Fibroblast of lung (primary cell): ENCODE results near the gene DOCK8. TPM values are rescaled to one million over a fixed set of nuclear protein-coding genes. Genes with fewer than 3 reads are reported as not detected.

Experiments
- DNase-seq, 2 donors: peaks; one replicate each; pipeline versions ENCODE4 v3.0.0 to v3.0.0-alpha.2; 2010; ENCODE audit warnings: low read depth in 2 of 2
- H2AFZ ChIP-seq: 2 replicates; pipeline ENCODE4 v1.5.1; 2012; ENCODE audit warnings: low read length, control low read depth, inconsistent platforms
- H3K27ac ChIP-seq: 2 replicates; pipeline ENCODE4 v1.5.1; 2011; ENCODE audit warnings: low read length, control low read depth; ENCODE audit not compliant: insufficient read depth
- H3K27me3 ChIP-seq: 2 replicates; pipeline ENCODE4 v1.5.1; 2011; ENCODE audit warnings: mild to moderate bottlenecking, low read length; ENCODE audit not compliant: control insufficient read depth, insufficient read depth
- H3K36me3 ChIP-seq: 2 replicates; pipeline ENCODE4 v1.5.1; 2011; ENCODE audit warnings: low read length; ENCODE audit not compliant: control insufficient read depth, insufficient read depth
- H3K4me1 ChIP-seq: 2 replicates; pipeline ENCODE4 v1.5.1; 2011; ENCODE audit warnings: low read length; ENCODE audit not compliant: control insufficient read depth, insufficient read depth; ENCODE audit errors: extremely low read depth
- H3K4me2 ChIP-seq: 2 replicates; pipeline ENCODE4 v1.5.1; 2011; ENCODE audit warnings: low read length, control low read depth; ENCODE audit not compliant: insufficient read depth; ENCODE audit errors: extremely low read depth
- H3K4me3 ChIP-seq, 4 experiments: fragments of 200-600 bp in 1 of 4; sonication (generic) in 1 of 4; replicated peaks in 1 of 4; 2 replicates each; pipeline ENCODE4 v1.5.1; 2011 to 2016; ENCODE audit warnings: low read length in 4 of 4, low read depth in 3 of 4, mild to moderate bottlenecking in 3 of 4, control low read depth in 2 of 4, inconsistent platforms in 1 of 4, mixed read lengths in 1 of 4; ENCODE audit not compliant: insufficient read depth in 1 of 4; ENCODE audit errors: control extremely low read depth in 1 of 4
- H3K79me2 ChIP-seq: 2 replicates; pipeline ENCODE4 v1.5.1; 2012; ENCODE audit warnings: mild to moderate bottlenecking, low read length, inconsistent platforms; ENCODE audit not compliant: control insufficient read depth, insufficient read depth
- H3K9ac ChIP-seq: 2 replicates; pipeline ENCODE4 v1.5.1; 2011; ENCODE audit warnings: mild to moderate bottlenecking, low read length, control low read depth; ENCODE audit not compliant: insufficient read depth
- H3K9me3 ChIP-seq: 2 replicates; pipeline ENCODE4 v1.5.1; 2012; ENCODE audit warnings: low read depth, low read length; ENCODE audit not compliant: control insufficient read depth, insufficient read depth
- H4K20me1 ChIP-seq: 2 replicates; pipeline ENCODE4 v1.5.1; 2011; ENCODE audit warnings: low read length; ENCODE audit not compliant: control insufficient read depth, insufficient read depth; ENCODE audit errors: extremely low read depth
- CTCF ChIP-seq, 2 donors: IDR thresholded peaks in 1 of 2; conservative IDR thresholded peaks in 1 of 2; 1 replicate in 1 of 2; 2 replicates in 1 of 2; pipeline ENCODE4 v1.5.1; 2011 to 2012; ENCODE audit warnings: low read length in 2 of 2, control low read depth in 1 of 2, inconsistent platforms in 1 of 2, low read depth in 1 of 2, mild to moderate bottlenecking in 1 of 2
- EZH2 ChIP-seq: IDR thresholded peaks from 2 replicates; pipeline ENCODE4 v1.5.1; 2012; ENCODE audit warnings: low read length, control low read depth, mild to moderate bottlenecking; ENCODE audit errors: missing control alignments
- polyA plus RNA-seq, 2 donors: library from polyadenylated mRNA; depleted of rRNA in 1 of 2; stranded (reverse) in 1 of 2; unstranded in 1 of 2; fragments of >200 nt; gene quantifications; 2 replicates each; pipeline ENCODE4 v1.2.1, GENCODE V29; 2011 to 2012; ENCODE audit warnings: missing spikeins in 1 of 2
- total RNA-seq: library from RNA; depleted of rRNA; stranded (reverse); fragments of >200 nt; gene quantifications from 2 replicates; pipeline ENCODE4 v1.2.1, GENCODE V29; 2014

Gene DOCK8
- total and polyA plus RNA-seq, 2 donors (not counting 1 experiment from before 2014, with no cell fraction given), result under 0.01 TPM; not detected in 1

DNA sequence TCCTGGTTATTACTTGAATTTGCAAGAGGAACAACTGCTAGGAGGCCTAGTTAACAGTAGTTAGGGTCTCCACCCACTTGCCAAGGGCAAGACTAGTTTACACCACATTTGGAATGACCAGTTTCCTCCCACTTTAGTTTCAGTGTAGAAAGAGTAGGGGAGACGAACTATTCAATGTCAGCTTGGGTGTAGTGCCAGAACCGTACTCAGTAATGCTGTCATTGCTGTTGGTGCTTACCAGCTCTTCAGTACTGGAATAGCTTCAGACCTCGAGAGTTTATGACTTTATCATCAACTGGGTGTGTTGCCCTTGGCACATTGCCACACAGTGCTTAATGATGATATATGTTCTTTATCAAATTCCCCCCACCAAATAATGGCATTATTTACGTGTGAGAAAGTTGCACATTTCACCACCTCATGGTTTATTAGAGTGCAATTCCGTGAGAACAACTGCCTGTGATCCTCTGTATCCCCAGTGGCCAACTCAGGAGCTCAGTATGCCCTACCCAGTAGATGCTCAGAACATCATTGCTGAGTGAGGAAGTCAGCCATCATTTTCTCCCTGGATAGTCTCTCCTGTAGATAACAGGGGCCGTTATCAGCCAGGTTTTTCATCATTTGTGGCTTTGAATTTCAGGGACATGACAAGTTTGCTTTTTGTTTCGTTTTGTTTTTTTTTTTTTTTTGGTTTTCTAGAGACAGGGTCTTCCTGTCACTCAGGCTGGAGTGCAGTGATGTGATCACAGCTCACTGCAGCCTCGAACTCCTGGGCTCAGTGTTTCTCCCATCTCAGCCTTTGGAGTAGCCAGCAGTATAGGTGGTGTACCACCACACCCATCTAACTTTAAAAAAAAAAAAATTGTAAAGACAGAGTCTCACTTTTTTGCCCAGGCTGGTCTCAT, 67.3 kb downstream of the DOCK8 start:
- no peak for DNase-seq
- Histone ChIP-seq H3K4me2 (no peak overlapping the region), H3K9me3 (no peaks in the 10 kb centered on the region)

DNA sequence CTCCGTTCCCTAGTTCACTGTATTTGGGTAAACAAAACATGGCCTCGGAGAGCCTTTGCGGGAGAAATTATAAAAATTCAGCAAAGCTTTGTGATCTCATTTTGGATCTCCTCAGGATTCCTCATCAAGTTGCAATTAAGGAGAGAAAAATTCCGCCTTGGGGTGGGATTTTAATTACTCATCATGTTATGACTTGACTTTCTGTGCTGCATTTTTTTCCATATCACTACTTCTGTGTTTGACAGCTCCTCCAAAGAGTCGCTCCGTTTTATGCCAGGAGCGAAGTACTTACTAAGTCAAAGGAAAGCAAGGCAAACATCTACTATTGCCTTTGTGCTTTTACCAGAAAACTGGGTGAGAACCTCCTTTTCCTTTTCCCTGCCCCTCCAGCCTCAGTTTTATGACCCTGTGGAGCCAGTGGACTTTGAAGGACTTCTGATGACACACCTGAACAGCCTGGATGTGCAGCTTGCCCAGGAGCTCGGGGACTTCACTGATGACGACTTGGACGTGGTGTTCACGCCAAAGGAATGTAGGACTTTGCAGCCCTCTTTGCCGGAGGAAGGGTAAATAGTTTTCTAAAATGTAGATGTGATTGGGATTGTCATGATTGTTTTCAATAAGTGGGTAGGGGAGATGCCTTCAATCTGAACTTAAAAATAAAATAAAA, 71.5 kb downstream of the DOCK8 start:
- Histone ChIP-seq H3K4me3 (no peak overlapping the region), H3K4me2 (no peak overlapping the region), H3K9ac (no peak overlapping the region), H3K4me1 (no peaks in the 10 kb centered on the region), H3K27me3 (no peaks in the 10 kb centered on the region), H3K9me3 (no peaks in the 10 kb centered on the region), H3K27ac (no peak overlapping the region), H2AFZ (no peak overlapping the region), H3K36me3 (no peaks in the 10 kb centered on the region), H4K20me1 (no peaks in the 10 kb centered on the region), H3K79me2 (no peaks in the 10 kb centered on the region)
- TF ChIP-seq EZH2 (no peak), CTCF (conservative IDR thresholded peaks at IDR 0.05 in 1 of 2, IDR thresholded peaks at IDR 0.05 in 1 of 2; ENCODE audit: low read depth in 1 of 2, low read length in 2 of 2) (no peak)
- DNase-seq, result no peak

More for the DNA sequence above, 67.3 kb downstream of the DOCK8 start:
- H4K20me1 ChIP-seq, result no peaks in the 10 kb centered on the region
- no peak overlapping the region for H2AFZ ChIP-seq
- H3K36me3 ChIP-seq, result no peaks in the 10 kb centered on the region
- H3K79me2 ChIP-seq, result no peaks in the 10 kb centered on the region
- H3K9ac ChIP-seq, result no peak overlapping the region
- H3K27me3 ChIP-seq, result no peaks in the 10 kb centered on the region
- H3K4me1 ChIP-seq, result no peaks in the 10 kb centered on the region
- H3K4me3 ChIP-seq, result no peak overlapping the region
- no peak overlapping the region for H3K27ac ChIP-seq
- TF ChIP-seq CTCF (conservative IDR thresholded peaks at IDR 0.05 in 1 of 2, IDR thresholded peaks at IDR 0.05 in 1 of 2; ENCODE audit: low read depth in 1 of 2, low read length in 2 of 2) (no peak), EZH2 (no peak)

DNA sequence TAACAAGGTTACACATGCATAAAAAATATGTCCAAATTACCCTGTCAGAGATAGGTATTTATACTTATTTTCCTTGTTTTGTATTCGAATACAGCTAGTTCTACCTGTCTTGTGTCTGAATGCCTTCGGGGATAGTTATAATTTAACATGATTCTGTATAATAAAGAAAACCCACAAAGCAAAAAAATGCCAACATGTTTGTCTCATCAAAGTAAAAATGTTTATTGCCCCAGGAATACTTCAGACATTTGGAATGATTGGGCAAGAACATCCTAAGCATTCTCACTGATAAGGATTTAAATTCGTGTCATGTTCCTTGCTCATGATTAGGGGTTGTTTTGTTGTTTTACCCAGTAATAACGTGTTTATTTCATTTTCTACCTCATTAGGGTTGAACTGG, 74.5 kb downstream of the DOCK8 start:
- H3K27ac ChIP-seq, result no peak overlapping the region
- no peaks in the 10 kb centered on the region for H3K79me2 ChIP-seq
- no peaks in the 10 kb centered on the region for H3K27me3 ChIP-seq
- H3K9me3 ChIP-seq, result no peaks in the 10 kb centered on the region
- no peak overlapping the region for H2AFZ ChIP-seq
- no peaks in the 10 kb centered on the region for H4K20me1 ChIP-seq
- no peaks in the 10 kb centered on the region for H3K36me3 ChIP-seq
- no peaks in the 10 kb centered on the region for H3K4me1 ChIP-seq
- TF ChIP-seq CTCF (conservative IDR thresholded peaks at IDR 0.05 in 1 of 2, IDR thresholded peaks at IDR 0.05 in 1 of 2; ENCODE audit: low read depth in 1 of 2, low read length in 2 of 2), result no peak
- no peak for TF ChIP-seq EZH2
- H3K4me3 ChIP-seq, result no peak overlapping the region
- no peak overlapping the region for H3K9ac ChIP-seq
- no peak for DNase-seq
- no peak overlapping the region for H3K4me2 ChIP-seq
